HG03520 (cell line): ENCODE data around the gene CTNNA3.
"Not testable (repeated sequence)": the region's sequence is repeated elsewhere in the genome, so short reads cannot be mapped to it uniquely, and the experiment has no call there.

Experiments used
- ATAC-seq: cut with Tn5 transposase; IDR thresholded peaks from one replicate; pipeline ENCODE4 v1.9.1; 2021; ENCODE audit warnings: mild to moderate bottlenecking, moderate library complexity; ENCODE audit not compliant: unreplicated experiment

Gene CTNNA3

DNA sequence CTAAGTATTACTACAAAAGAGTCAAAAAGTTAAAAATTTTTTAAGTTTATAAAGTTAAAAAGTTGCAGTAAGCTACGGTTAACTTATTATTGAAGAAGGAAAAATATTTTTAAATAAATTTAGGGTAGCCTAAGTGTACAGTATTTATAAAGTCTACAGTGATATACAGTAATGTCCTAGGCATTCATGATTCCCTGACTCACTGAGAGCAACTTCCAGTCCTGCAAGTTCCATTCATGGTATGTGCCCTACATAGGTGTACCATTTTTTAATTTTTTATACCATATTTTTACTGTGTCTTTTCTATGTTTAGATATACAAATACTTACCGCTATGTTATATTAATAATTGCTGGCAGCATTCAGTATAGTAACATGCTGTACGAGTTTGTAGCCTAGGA lies 92.3 kb downstream of the CTNNA3 start:
- ATAC-seq, result no peak

DNA sequence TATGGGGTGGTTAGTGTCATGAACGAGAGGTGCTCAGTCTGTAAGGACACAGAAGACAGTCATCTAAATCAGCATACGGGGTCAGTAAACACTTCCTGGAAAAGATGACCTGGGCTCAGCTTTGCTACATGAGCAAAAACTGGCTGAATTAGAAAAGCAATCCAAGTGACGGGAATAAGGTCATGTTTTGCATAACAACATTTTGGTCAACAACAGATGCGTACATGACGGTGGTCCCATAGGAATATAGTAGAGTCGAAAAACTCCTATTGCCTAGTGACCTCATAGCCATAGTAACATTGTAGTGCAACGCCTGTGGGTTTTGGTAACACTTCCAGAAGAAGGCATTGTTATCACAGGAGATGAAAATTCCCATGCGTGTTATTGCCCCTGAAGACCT lies 92.9 kb downstream of the CTNNA3 start:
- no peak for ATAC-seq

DNA sequence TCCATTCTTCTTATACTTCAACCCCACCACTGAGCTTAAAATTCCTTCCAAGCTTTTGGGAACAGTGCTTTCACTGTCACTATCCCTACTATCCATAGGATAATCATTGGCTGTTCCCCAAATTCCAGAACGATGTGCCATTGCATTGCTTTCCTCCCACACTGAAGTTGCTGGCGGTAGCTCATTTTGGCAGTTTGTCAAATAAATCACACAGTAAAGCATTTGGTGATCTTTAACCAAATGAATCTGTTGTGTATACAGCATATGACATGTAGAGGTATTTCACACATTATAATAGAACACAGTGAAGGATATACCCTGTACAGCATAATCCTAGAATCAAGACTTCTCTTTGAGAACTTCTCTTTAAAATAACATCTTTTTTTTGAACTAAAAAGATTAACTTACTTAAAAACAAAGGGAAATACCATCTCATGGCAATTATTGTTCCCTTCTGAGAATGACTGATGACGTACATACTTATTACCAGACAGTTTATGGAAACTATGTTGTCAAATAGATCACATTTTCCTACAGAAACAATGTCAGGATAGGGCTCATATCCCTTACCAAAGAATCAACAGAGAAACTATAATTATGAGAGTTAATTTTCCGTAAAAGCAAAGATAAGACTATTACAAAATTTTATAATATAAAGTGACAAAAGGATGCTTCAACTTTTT lies 93.6 kb downstream of the CTNNA3 start:
- ATAC-seq, result no peak

DNA sequence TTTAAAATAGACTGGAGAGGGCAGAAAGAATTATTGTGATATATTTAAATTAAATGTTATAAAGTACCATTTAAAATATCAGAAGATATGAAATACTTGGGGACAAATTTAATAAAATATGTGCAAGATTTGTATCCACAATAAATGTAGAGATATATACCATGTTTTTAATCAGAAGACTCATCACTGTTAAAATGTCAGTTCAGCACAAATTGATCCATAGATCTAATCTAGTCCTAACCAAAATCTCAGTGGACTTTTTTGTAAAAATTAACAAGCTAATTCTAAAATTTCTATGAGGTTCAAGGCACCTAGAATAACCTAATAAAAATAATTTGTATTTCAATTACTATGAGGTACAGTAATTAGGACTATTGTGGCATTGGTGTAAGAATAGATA lies 96.4 kb downstream of the CTNNA3 start:
- no peak for ATAC-seq

DNA sequence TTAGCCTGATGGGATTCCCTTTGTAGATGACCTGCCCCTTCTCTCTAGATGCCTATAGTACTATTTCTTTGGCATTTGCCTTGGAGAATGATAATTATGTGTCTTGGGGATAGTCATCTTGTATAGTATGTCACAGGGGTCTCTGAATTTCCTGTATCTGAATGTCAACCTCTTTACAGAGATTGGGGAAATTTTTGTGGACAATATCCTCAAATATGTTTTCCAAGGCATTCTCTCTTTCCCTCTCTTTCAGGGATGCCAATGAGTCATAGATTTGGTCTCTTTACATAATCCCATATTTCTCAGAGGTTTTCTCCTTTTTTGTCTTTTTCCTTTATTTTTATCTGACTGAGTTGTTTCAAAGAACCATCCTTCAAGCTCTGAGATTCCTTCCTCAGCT lies 99.4 kb downstream of the CTNNA3 start:
- ATAC-seq, result no peak

DNA sequence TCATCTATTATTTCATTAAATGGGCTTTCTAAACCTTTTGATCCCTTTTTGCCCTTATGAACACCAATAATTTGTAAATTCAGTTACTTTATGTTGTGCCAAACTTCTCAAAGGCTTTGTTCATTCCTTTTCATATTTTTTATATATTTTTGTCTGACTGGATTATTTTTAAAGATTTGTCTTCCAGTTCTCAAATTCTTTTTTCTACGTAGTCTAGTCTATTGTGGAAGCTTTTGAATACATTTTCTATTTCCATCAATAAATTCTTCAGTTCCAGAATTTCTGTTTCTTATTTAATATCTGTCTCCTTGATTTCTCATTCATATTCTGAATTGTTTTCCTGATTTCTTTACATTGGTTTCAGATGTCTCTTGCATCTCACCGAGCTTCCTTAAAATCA lies 108.2 kb downstream of the CTNNA3 start:
- no peak for ATAC-seq

DNA sequence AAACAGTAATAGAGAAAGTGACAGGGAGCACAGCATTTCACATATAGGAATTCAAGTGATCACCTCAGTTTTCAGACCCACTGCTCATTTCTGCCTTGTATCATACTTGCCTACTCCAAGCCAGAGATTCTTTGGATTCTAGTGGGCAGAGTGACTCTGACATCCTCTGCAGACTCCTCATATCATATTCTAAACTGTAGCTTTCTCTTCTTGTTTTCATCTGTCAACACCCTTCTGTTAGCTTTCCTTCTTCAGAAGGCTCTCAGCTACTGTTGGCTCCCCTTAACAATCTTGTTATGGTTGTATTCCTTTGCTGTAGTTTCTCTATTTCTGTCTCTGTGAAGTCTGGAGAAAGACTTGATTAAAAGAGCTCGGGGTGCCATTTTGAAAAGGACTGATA lies 120.5 kb downstream of the CTNNA3 start:
- ATAC-seq, result no peak

DNA sequence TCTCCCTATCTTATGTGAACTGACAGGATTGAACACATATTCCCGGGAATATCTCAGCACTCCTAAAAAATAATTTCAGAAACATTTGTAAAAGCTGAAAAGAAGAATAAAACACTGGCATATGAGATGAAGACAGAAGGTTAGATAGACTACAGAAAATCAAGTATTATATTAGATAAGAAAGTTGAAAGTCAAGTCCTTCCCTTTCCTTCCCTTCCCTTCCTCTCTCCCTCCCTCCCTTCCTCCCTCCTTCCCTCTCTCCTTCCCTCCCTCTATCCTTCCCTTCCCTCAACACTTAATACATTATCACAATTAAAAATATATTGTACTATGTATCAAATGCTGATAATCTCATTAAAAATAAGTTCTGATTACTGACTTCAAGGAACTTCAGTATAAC lies 122.5 kb downstream of the CTNNA3 start:
- no peak for ATAC-seq

DNA sequence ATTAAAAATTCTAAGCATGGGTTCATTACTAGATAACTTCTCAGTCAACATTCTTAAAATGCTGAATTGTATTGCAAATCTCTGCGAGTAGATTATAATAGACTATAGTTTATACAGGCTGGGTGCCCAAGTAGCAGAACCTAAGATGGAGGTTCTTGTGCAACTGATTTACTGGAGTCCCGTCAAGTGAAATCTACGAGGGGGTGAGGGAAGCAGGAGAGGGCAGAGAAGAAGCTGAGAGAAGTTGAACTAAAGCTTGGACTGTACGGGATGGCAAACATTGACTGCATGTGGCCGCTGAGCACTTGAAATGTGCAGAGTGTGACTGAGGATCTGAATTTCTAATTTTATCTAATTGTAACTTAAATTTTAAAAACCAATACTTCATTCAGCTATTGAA lies 124.5 kb downstream of the CTNNA3 start:
- no peak for ATAC-seq

DNA sequence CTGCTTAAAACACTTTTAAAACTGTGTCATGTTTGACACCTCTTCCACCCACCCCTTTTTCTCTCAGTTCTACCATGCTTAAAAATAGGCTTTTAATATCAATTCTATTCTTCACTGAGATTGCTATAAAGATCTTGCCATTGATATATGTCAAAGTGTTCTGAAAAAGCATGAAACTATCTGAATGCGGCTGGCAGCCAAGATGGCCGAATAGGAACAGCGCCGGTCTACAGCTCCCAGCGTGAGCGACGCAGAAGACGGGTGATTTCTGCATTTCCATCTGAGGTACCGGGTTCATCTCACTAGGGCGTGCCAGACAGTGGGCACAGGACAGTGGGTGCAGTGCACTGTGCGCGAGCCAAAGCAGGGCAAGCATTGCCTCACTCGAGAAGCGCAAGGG lies 137.7 kb downstream of the CTNNA3 start:
- ATAC-seq, result not testable (repeated sequence)

DNA sequence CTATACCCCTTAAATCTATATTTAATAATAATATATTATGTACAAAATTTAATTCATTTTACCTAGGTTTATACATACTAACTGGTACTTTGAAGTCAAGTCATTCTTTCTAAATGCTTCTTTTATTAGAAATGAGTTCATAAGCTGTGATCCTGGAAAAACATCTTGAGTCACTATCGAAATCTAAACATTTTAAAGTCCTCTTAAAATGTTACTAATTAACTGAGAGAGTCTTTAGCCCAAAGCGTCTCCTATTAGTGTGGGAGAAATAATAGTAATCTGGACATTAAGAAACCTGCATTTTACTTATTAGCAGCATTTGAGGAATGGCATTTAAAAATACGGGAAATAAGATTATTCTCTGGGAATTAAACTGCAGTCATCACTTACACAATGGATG lies 142.7 kb downstream of the CTNNA3 start:
- no peak for ATAC-seq

DNA sequence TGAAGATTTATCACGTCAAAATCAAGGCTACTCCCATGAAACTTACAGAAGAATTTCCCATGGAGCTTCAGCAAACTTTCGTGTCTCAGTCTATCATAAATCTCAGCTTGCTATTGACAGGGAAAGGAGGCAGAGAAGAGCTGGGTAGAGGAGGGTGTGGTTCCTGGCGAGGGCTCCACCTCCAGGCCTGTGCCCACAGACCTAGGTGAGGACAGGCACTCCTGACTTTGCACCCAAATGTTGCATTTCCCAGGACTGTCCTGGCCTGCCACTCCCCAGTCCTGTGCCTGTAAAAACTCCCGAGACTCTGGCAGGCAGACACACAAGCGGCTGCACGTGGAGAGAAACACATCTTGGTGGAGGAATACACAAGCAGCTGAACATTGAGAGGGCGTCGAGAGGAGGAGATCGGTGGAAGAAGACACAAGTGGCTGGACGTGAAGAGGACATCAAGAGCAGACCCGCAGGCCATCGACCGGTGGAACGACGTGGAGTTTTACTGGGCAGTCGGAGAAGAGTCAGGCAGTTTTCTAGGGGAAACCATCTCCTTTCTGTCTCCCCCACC lies 145.1 kb downstream of the CTNNA3 start:
- no peak for ATAC-seq

DNA sequence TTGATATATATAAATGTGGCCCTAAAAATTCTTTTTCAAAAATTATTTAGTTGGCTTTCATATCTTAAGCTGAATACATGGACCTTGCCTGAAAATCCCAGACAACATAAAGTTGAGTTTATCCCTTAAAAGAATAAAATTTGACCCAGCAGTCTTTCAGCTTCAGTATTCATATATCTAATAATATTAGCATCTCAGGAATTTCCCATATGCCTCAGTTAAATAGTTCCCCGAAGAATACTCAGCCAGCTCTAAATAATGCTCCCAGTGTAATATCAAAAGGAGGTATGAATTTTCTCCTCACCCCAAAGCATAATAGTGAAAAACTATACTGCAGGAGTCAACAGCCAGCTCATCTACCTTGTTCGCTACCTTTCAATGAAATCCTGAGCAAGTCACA lies 145.9 kb downstream of the CTNNA3 start:
- no peak for ATAC-seq

DNA sequence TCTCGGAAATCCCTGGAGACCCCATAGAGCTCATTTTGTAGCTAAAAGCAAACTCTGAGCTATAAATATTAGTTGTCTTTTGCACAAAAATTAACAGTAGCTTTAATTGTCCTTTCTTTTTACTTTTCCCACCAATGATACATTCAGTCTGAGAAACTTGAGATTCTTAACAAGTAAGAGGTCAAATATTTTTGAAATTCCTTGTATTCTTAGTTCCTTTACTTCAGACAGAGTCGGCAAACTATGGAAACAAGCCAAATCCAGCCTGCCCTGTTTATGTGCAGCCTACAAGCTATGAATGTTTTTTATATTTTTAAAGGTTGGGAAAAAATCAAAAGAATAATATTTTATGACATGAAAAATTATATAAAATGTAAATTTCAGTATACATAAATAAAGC lies 146.6 kb downstream of the CTNNA3 start:
- ATAC-seq, result no peak

DNA sequence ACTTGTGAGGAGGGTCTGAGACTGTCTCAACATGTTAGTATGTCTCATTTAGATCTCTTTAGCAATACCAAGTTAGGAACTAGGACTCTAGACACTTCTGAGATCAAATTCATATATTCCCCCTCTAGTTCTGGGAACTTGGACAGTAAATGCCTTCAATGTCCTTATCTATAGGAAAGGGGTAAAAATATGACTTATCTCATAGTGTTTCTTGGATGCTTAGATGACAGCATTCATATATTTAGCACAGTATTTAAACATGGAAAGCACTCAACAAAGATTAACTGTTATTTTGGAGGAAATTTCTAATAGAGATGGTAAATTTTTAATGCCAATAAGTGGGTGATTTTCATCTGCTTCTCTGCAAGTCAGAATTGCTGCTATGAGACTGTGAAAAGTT lies 154.6 kb downstream of the CTNNA3 start:
- ATAC-seq, result no peak

DNA sequence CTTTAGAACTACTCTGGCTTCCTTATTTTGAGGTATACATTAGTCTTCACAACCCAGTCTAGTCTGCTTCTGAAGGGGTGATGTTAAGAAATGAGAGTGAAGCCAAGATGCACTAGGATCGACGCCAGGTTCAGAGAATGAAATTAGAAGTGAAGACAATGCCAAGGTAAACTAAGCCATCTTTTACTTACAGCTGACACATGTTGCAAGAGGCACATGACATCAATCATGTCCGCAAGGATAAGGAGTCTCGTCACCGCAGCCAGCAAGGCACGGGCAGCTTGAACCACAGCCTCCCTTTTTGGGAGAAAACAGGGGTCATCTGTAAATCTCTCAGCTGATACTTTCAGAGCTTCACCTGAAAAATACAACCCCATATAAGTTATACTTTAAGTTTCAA lies 156.7 kb downstream of the CTNNA3 start:
- ATAC-seq, result no peak

DNA sequence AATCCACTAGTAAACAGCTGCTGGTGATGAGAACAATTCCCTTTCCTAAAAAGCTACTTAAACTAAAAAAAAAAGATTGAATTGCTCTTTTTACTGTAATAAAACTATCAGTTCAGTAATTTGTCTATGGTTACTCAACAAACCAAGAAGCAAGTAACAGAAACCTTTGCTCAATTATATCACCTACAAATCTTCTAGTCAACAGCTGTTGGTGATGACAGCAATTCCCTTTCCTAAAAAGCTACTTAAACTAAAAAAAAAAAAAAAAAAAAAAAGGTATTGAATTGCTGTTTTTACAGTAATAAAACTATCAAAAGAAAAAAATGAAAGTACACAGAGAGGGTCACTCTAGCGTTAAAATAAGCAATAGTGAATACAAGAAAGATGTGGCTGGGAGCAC lies 158.1 kb downstream of the CTNNA3 start:
- ATAC-seq, result no peak

DNA sequence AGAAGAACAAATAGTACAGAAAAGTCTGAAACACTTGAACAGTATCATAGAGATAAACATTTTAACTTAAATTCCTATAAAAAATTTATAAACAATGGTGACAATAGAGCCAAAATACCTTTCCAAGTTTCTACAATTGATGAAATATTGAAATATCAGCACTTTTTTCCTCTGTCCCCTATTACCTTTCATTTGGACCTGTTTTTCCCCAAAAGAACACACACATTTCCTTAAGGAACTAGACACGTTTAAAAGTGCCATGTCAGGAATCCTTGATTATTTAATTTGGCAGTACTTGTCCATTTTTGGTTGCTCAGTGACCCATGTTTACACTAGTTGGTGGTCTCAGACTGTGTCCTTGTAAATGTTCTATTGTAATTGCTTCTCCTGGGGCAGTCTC lies 162.6 kb downstream of the CTNNA3 start:
- no peak for ATAC-seq

DNA sequence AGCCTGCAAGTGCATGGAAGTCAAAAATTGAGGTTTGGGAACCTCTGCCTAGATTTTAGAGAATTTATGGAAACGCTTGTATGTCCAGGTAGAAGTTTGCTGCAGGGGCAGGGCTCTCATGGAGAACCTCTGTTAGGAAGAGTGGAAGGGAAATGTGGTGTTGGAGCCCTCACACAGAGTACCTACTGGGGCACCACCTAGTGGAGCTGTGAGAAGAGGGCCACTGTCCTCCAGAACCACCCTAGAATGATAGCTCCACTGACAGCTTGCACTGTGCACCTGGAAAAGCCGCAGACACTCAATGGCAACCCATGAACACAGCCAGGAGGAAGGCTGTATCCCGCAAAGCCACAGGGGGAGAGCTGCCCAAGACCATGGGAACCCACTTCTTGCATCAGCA lies 165.0 kb downstream of the CTNNA3 start:
- not testable (repeated sequence) for ATAC-seq

DNA sequence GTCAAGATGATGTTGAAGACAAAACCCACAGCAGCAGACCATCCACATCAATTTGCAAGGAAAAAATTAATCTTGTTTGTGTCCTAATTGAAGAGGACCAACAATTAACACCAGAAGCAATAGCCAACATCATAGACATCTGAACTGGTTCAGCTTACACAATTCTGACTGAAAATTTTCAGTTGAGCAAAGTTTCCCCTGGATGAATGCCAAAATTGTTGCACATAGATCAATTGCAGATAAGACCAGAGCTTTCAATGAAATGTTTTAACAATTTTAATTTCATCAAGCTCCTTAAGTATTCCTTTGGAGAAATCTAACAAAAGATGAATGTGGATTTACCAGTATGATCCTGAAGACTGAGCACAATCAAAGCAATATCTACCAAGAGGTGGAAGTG lies 168.6 kb downstream of the CTNNA3 start:
- no peak for ATAC-seq

DNA sequence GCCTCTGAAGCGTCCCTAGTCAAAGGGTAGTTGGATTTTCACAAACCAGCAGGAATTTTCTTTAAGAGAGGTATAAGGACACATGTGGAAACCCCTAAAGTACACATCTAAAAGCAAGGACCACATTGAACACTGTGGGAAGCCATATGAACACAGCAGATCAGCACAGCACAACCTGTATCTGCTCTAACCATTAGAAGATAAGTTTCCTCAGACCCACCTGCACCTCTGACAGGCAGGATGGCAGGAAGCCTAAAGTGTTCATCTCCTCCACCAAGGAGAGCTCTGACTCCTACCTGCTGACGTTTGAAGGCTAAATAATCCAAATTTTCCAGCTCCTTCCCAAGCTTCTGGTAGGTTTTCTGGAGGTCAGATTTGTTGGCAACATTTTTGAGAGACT lies 174.4 kb downstream of the CTNNA3 start:
- no peak for ATAC-seq

DNA sequence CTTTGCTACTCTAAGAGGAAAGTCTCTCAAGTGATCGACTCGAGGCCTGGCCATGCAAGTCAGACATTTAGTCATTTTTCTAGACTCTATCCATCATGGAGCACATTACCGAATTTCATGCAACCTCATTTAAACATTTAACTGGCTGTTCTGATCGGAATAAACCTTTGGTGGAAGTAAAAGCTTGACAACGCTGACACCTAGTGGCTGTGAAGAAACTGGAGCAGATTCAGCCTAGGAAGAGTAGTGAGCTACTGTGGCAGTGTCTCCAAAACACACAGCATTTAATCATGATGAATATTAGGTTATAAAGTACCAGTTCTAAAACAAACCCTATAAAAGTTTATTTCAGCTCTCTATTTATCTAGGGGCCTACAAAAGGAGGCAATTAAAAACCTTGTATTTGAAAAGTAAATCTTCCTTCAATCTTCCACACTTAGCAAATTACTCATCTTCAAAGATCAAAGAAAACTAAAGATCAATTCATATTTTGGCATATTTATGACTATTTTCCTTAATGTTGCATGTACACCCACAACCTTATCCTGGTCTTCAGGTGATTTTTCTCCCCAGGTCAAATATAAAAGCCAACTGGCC lies 175.0 kb downstream of the CTNNA3 start:
- ATAC-seq, result peak; percentile 84

DNA sequence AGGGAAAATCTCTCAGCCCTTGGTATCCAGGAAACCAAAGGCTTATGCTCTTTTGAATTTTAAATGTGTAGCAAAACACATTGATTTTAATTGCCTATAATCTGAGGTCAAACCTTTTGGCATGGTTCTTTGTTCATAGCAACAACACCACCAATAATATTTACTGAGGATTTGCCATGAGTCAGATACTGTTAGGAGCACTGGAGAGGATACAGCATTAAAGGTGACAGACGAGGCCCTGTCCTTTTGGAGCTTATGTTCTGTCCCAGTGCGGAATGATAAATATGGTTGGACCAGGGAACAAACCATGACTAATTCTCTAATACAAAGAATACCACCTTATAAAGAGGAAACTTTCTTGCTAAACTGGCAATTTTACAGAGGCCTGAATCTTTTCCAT lies 176.6 kb downstream of the CTNNA3 start:
- ATAC-seq, result no peak
